HCT116 (cell line): ENCODE measurements around the gene DBF4. TPM values are rescaled to one million over a fixed set of nuclear protein-coding genes. Genes with fewer than 3 reads are reported as not detected.
"Not testable (repeated sequence)": the region's sequence is repeated elsewhere in the genome, so short reads cannot be mapped to it uniquely, and the experiment has no call there.

Experiments
- ATAC-seq: fragments of 200-7000 bp; cut with Tn5 transposase; 2 replicates; pipeline ENCODE4 v1.9.1; 2020; ENCODE audit warnings: mild to moderate bottlenecking, moderate library complexity
- BruUV-seq: library from RNA; stranded (reverse); fragments of 400-500 nt; replicated peaks from 2 replicates; lab custom pipeline; 2021; lab: Mats Ljungman, UMichigan
- CTCF ChIA-PET: fragments of 300-600 bp; sonication (Branson Sonifier 250); formaldehyde crosslinking; loops from one replicate; lab custom pipeline; 2021; ENCODE audit warnings: antibody characterized with exemption; lab: Charles Lee
- POLR2A ChIA-PET: fragments of 300-600, 350-600 bp; sonication (Branson Sonifier 250); formaldehyde crosslinking; loops from one replicate; lab custom pipeline; 2021; ENCODE audit warnings: antibody characterized with exemption; lab: Charles Lee
- RAD21 ChIA-PET, 2 experiments: fragments of 300-600 bp; sonication (Branson Sonifier 250); formaldehyde crosslinking; loops; one replicate each; lab custom pipeline; 2023; ENCODE audit warnings: low total read pairs in 2 of 2; ENCODE audit not compliant: uncharacterized antibody in 2 of 2, unreplicated experiment in 2 of 2, low non-redundant PET in 1 of 2; lab: Charles Lee
- DNase-seq: peaks from one replicate; pipeline ENCODE4 v3.0.0-alpha.2; 2010; ENCODE audit warnings: low read depth, low spot score
- H2AFZ ChIP-seq: fragments of 200-600 bp; shearing (Covaris generic), sonication (generic); 2 replicates; pipeline ENCODE4 v1.6.1; 2017; ENCODE audit warnings: low read depth, mixed run types, mixed read lengths, antibody characterized with exemption, low read length; ENCODE audit not compliant: poor library complexity, severe bottlenecking
- H3K27ac ChIP-seq: 2 replicates; pipeline ENCODE4 v1.5.1; 2012; ENCODE audit warnings: low read depth, low read length
- H3K27me3 ChIP-seq: fragments of 200-600 bp; sonication (generic); 2 replicates; pipeline ENCODE4 v1.6.1; 2016; ENCODE audit warnings: mixed run types, low read length, mixed read lengths; ENCODE audit not compliant: insufficient read depth
- H3K36me3 ChIP-seq, 2 experiments: fragments of 200-500 bp in 1 of 2; fragments of 200-600 bp in 1 of 2; sonication (Bioruptor generic) in 1 of 2; sonication (generic) in 1 of 2; 2 replicates each; pipeline versions ENCODE4 v1.5.1 to v1.6.1; 2014 to 2016; ENCODE audit warnings: low read length in 2 of 2, inconsistent platforms in 1 of 2, mixed read lengths in 1 of 2, mixed run types in 1 of 2; ENCODE audit not compliant: insufficient read depth in 2 of 2, control insufficient read depth in 1 of 2
- H3K4me1 ChIP-seq, 2 experiments: fragments of 200-600 bp in 1 of 2; sonication (generic) in 1 of 2; 2 replicates each; pipeline versions ENCODE4 v1.5.1 to v1.6.1; 2012 to 2017; ENCODE audit warnings: low read length in 2 of 2, inconsistent platforms in 1 of 2, mild to moderate bottlenecking in 1 of 2, mixed read lengths in 1 of 2, mixed run types in 1 of 2, moderate library complexity in 1 of 2; ENCODE audit not compliant: insufficient read depth in 2 of 2, control insufficient read depth in 1 of 2
- H3K4me2 ChIP-seq: fragments of 200-600 bp; sonication (generic); 2 replicates; pipeline ENCODE4 v1.6.1; 2017; ENCODE audit warnings: mixed run types, low read length, mixed read lengths
- H3K4me3 ChIP-seq, 2 experiments: fragments of 200-600 bp in 1 of 2; sonication (generic) in 1 of 2; replicated peaks in 1 of 2; 2 replicates each; pipeline ENCODE4 v1.5.1; 2011 to 2016; ENCODE audit warnings: low read length in 2 of 2, control low read depth in 1 of 2, low read depth in 1 of 2, mild to moderate bottlenecking in 1 of 2, mixed read lengths in 1 of 2, mixed run types in 1 of 2
- H3K79me2 ChIP-seq: fragments of 200-600 bp; sonication (generic); 2 replicates; pipeline ENCODE4 v1.6.1; 2017; ENCODE audit warnings: mild to moderate bottlenecking, mixed run types, low read length, moderate library complexity, mixed read lengths; ENCODE audit not compliant: insufficient read depth
- H3K9ac ChIP-seq: fragments of 200-600 bp; sonication (generic); 2 replicates; pipeline ENCODE4 v1.6.1; 2016; ENCODE audit warnings: low read length, mixed read lengths
- H3K9me2 ChIP-seq: fragments of 200-600 bp; sonication (generic), shearing (Covaris generic); 2 replicates; pipeline ENCODE4 v1.6.1; 2017; ENCODE audit warnings: mixed run types, mild to moderate bottlenecking, moderate library complexity; ENCODE audit not compliant: insufficient read depth
- H3K9me3 ChIP-seq, 2 experiments: fragments of 200-500 bp in 1 of 2; fragments of 200-600 bp in 1 of 2; sonication (Bioruptor generic) in 1 of 2; sonication (generic) in 1 of 2; 2 replicates each; pipeline ENCODE4 v1.6.1; 2014 to 2017; ENCODE audit warnings: low read length in 2 of 2, mixed read lengths in 2 of 2, inconsistent platforms in 1 of 2, low read depth in 1 of 2, mild to moderate bottlenecking in 1 of 2, mixed run types in 1 of 2, moderate library complexity in 1 of 2; ENCODE audit not compliant: control insufficient read depth in 1 of 2, insufficient read depth in 1 of 2
- H4K20me1 ChIP-seq: fragments of 200-600 bp; sonication (generic), shearing (Covaris generic); 2 replicates; pipeline ENCODE4 v1.6.1; 2017; ENCODE audit warnings: mixed run types, mild to moderate bottlenecking, moderate library complexity; ENCODE audit not compliant: insufficient read depth
- CEBPB ChIP-seq: IDR thresholded peaks from 2 replicates; pipeline ENCODE4 v1.6.1; 2012; ENCODE audit warnings: low read depth
- ELF1 ChIP-seq: IDR thresholded peaks from 2 replicates; pipeline ENCODE4 v1.6.1; 2012; ENCODE audit warnings: low read depth, borderline replicate concordance
- EZH2phosphoT487 ChIP-seq: fragments of 200-600 bp; IDR thresholded peaks from 2 replicates; pipeline ENCODE4 v1.6.1; 2018; ENCODE audit warnings: antibody characterized with exemption, borderline replicate concordance
- POLR2A ChIP-seq: IDR thresholded peaks from 2 replicates; pipeline ENCODE4 v1.7.0; 2011; ENCODE audit warnings: borderline replicate concordance; ENCODE audit not compliant: insufficient read depth, insufficient read length; ENCODE audit errors: extremely low read depth
- RAD21 ChIP-seq: IDR thresholded peaks from 2 replicates; pipeline ENCODE4 v1.6.1; 2012; ENCODE audit warnings: low read depth, mild to moderate bottlenecking
- SRF ChIP-seq: IDR thresholded peaks from 2 replicates; pipeline ENCODE4 v1.6.1; 2012; ENCODE audit warnings: low read depth
- TCF7L2 ChIP-seq: IDR thresholded peaks from 2 replicates; pipeline ENCODE4 v1.7.0; 2011; ENCODE audit warnings: borderline replicate concordance, inconsistent platforms; ENCODE audit not compliant: insufficient read depth, insufficient read length; ENCODE audit errors: extremely low read depth
- YY1 ChIP-seq: IDR thresholded peaks from 2 replicates; pipeline ENCODE4 v1.6.1; 2011; ENCODE audit warnings: low read length, low read depth, moderate library complexity, mild to moderate bottlenecking; ENCODE audit not compliant: insufficient replicate concordance; ENCODE audit errors: extremely low read depth
- ZNF274 ChIP-seq: fragments of 200-500 bp; sonication (Bioruptor generic); IDR thresholded peaks from 2 replicates; pipeline ENCODE4 v1.6.1; 2014; ENCODE audit warnings: mild to moderate bottlenecking, low read depth, low read length, inconsistent platforms
- intact Hi-C: fragments of 100-400 bp; cut with micrococcal nuclease; formaldehyde crosslinking; loops from 2 replicates; pipeline ENCODE4 v1.10.0; 2022
- total RNA-seq: library from RNA; stranded (reverse); gene quantifications from one replicate; pipeline ENCODE4 v1.2.1, GENCODE V29; 2021; ENCODE audit not compliant: unreplicated experiment
- TF ChIP-seq, protein P1 (sequence below): IDR thresholded peaks from 2 replicates; pipeline ENCODE4 v1.6.1; 2011; ENCODE audit warnings: mild to moderate bottlenecking, low read length, moderate library complexity; ENCODE audit not compliant: insufficient replicate concordance; ENCODE audit errors: extremely low read depth
- TF ChIP-seq, protein P2 (sequence below): IDR thresholded peaks from 2 replicates; pipeline ENCODE4 v1.6.1; 2012; ENCODE audit warnings: low read depth
- TF ChIP-seq, protein P3 (sequence below): IDR thresholded peaks from 2 replicates; pipeline ENCODE4 v1.6.1; 2012

DBF4 gene
- total RNA-seq, 1 experiment from 2014 or later, result 62.2 TPM

DNA sequence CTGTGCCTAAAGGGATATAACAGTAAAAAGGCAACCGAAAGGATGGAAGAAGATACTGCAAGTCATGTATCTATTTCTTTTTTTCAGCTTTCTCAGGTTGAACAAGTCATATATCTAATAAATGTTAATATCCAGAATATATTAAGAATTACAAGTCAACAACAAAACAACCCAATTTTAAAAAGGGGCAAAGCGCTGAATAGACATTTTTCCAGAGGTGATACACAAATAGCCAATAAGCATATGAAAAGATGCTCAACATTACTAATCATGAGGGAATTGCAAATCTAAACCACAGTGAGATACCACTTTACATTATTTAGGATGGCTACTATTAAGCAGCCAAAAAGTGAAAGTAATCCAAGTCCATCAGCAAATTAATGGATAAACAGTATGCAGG lies 23.0 kb downstream of the DBF4 start:
- no TSS peak for BruUV-seq
- Histone ChIP-seq H3K4me3 (no peak overlapping the region), H3K79me2 (peaks cover 52% of the 10 kb centered on the region), H3K9me2 (no peaks in the 10 kb centered on the region), H3K4me2 (no peak overlapping the region), H3K27me3 (no peaks in the 10 kb centered on the region), H3K36me3 (peaks cover 18 to 48% of the 10 kb centered on the region in 2 experiments), H3K4me1 (no peaks in the 10 kb centered on the region), H3K9ac (no peak overlapping the region), H3K27ac (no peak overlapping the region), H4K20me1 (no peaks in the 10 kb centered on the region), H3K9me3 (no peaks in the 10 kb centered on the region), H2AFZ (no peak overlapping the region)
- DNase-seq, result no peak
- intact Hi-C loops, result no loop called here
- ChIA-PET POLR2A (no interaction called here), CTCF (no interaction called here), RAD21 (no interaction called here)
- no peak for ATAC-seq
- TF ChIP-seq YY1 (no peak), TCF7L2 (no peak), SRF (no peak), RAD21 (no peak), ZNF274 (no peak), EZH2phosphoT487 (no peak), ELF1 (no peak), CEBPB (no peak), POLR2A (no peak)
- TF ChIP-seq, protein P1, sequence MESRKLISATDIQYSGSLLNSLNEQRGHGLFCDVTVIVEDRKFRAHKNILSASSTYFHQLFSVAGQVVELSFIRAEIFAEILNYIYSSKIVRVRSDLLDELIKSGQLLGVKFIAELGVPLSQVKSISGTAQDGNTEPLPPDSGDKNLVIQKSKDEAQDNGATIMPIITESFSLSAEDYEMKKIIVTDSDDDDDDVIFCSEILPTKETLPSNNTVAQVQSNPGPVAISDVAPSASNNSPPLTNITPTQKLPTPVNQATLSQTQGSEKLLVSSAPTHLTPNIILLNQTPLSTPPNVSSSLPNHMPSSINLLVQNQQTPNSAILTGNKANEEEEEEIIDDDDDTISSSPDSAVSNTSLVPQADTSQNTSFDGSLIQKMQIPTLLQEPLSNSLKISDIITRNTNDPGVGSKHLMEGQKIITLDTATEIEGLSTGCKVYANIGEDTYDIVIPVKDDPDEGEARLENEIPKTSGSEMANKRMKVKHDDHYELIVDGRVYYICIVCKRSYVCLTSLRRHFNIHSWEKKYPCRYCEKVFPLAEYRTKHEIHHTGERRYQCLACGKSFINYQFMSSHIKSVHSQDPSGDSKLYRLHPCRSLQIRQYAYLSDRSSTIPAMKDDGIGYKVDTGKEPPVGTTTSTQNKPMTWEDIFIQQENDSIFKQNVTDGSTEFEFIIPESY, result no peak
- TF ChIP-seq, protein P2, sequence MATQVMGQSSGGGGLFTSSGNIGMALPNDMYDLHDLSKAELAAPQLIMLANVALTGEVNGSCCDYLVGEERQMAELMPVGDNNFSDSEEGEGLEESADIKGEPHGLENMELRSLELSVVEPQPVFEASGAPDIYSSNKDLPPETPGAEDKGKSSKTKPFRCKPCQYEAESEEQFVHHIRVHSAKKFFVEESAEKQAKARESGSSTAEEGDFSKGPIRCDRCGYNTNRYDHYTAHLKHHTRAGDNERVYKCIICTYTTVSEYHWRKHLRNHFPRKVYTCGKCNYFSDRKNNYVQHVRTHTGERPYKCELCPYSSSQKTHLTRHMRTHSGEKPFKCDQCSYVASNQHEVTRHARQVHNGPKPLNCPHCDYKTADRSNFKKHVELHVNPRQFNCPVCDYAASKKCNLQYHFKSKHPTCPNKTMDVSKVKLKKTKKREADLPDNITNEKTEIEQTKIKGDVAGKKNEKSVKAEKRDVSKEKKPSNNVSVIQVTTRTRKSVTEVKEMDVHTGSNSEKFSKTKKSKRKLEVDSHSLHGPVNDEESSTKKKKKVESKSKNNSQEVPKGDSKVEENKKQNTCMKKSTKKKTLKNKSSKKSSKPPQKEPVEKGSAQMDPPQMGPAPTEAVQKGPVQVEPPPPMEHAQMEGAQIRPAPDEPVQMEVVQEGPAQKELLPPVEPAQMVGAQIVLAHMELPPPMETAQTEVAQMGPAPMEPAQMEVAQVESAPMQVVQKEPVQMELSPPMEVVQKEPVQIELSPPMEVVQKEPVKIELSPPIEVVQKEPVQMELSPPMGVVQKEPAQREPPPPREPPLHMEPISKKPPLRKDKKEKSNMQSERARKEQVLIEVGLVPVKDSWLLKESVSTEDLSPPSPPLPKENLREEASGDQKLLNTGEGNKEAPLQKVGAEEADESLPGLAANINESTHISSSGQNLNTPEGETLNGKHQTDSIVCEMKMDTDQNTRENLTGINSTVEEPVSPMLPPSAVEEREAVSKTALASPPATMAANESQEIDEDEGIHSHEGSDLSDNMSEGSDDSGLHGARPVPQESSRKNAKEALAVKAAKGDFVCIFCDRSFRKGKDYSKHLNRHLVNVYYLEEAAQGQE, result no peak
- TF ChIP-seq, protein P3, sequence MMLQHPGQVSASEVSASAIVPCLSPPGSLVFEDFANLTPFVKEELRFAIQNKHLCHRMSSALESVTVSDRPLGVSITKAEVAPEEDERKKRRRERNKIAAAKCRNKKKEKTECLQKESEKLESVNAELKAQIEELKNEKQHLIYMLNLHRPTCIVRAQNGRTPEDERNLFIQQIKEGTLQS, result no peak

DNA sequence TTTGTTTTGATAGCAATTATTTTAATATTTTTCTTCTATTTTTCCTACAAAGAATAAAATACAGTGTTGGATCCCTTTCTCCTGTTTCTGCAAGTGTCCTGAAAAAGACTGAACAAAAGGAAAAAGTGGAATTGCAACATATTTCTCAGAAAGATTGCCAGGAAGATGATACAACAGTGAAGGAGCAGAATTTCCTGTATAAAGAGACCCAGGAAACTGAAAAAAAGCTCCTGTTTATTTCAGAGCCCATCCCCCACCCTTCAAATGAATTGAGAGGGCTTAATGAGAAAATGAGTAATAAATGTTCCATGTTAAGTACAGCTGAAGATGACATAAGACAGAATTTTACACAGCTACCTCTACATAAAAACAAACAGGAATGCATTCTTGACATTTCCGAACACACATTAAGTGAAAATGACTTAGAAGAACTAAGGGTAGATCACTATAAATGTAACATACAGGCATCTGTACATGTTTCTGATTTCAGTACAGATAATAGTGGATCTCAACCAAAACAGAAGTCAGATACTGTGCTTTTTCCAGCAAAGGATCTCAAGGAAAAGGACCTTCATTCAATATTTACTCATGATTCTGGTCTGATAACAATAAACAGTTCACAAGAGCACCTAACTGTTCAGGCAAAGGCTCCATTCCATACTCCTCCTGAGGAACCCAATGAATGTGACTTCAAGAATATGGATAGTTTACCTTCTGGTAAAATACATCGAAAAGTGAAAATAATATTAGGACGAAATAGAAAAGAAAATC lies 31.0 kb downstream of the DBF4 start:
- H2AFZ ChIP-seq, H3K9me2 ChIP-seq, BruUV-seq, H4K20me1 ChIP-seq, H3K4me3 ChIP-seq, H3K9ac ChIP-seq, POLR2A ChIA-PET, H3K27ac ChIP-seq, DNase-seq, H3K4me1 ChIP-seq, H3K4me2 ChIP-seq, RAD21 ChIA-PET, H3K27me3 ChIP-seq, H3K79me2 ChIP-seq, H3K9me3 ChIP-seq, ATAC-seq, CTCF ChIA-PET: not testable (repeated sequence)
- intact Hi-C loops, result loop anchor here (10.0 kb wide), 1 partner anchor 207 kb away; no protein-coding TSS in a partner anchor
- peaks cover 9 to 26% of the 10 kb centered on the region in 2 experiments; a peak in 3 of 4 replicates for H3K36me3 ChIP-seq
